HL-60 (cell line): ENCODE data around the gene BBS2.

Source experiments
- DNase-seq, 2 experiments: peaks; one replicate each; pipeline ENCODE4 v3.0.0-alpha.2; 2010 to 2020; ENCODE audit warnings: low read depth in 1 of 2, low spot score in 1 of 2
- H3K27ac ChIP-seq: fragments of 250-450 bp; sonication (Bioruptor Pico); replicated peaks from 2 replicates; pipeline ENCODE4 v1.5.1; 2020; ENCODE audit warnings: mild to moderate bottlenecking, moderate library complexity
- H3K27me3 ChIP-seq: fragments of 250-450 bp; sonication (Bioruptor Pico); 2 replicates; pipeline ENCODE4 v1.5.1; 2021; ENCODE audit warnings: mild to moderate bottlenecking, moderate library complexity; ENCODE audit not compliant: insufficient read depth, poor library complexity, severe bottlenecking
- H3K4me3 ChIP-seq: replicated peaks from 2 replicates; pipeline ENCODE4 v1.5.1; 2011; ENCODE audit warnings: mild to moderate bottlenecking, control low read depth, low read length; ENCODE audit not compliant: insufficient read depth
- GABPA ChIP-seq: IDR thresholded peaks from 2 replicates; pipeline ENCODE4 v1.6.1; 2012; ENCODE audit warnings: low read depth
- POLR2AphosphoS5 ChIP-seq: IDR thresholded peaks from 2 replicates; pipeline ENCODE4 v1.6.1; 2012; ENCODE audit warnings: low read depth
- SPI1 ChIP-seq: IDR thresholded peaks from 2 replicates; pipeline ENCODE4 v1.6.1; 2012; ENCODE audit warnings: low read depth, mild to moderate bottlenecking, borderline replicate concordance
- TF ChIP-seq, protein P1 (sequence below): IDR thresholded peaks from one replicate; pipeline ENCODE4 v1.5.1; 2011; ENCODE audit warnings: low read length, control low read depth, inconsistent platforms; ENCODE audit not compliant: insufficient read depth
- TF ChIP-seq, protein P2 (sequence below): IDR thresholded peaks from 2 replicates; pipeline ENCODE4 v1.6.1; 2012; ENCODE audit warnings: low read depth; ENCODE audit not compliant: insufficient replicate concordance

Gene BBS2

DNA sequence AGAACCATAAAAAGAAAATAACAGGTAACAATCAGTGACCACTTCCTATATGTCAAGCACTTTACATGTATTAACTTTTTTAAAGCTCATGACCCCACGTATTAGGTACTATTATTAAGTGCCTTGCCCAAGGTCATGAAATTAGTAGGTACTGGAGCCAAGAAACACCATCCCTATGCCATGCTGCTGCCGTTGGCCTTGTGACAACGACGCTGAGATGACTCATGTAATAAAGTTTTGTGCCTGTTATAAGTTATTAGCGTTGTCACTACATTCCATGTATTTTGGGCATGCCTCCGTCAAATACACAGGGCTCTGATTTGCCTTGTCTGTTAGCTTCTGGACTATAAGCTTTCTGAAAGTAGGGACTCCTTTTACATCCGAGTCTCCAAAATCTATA lies 1.4 kb downstream of the BBS2 start:
- no peak overlapping the region for H3K4me3 ChIP-seq
- TF ChIP-seq, protein P1, sequence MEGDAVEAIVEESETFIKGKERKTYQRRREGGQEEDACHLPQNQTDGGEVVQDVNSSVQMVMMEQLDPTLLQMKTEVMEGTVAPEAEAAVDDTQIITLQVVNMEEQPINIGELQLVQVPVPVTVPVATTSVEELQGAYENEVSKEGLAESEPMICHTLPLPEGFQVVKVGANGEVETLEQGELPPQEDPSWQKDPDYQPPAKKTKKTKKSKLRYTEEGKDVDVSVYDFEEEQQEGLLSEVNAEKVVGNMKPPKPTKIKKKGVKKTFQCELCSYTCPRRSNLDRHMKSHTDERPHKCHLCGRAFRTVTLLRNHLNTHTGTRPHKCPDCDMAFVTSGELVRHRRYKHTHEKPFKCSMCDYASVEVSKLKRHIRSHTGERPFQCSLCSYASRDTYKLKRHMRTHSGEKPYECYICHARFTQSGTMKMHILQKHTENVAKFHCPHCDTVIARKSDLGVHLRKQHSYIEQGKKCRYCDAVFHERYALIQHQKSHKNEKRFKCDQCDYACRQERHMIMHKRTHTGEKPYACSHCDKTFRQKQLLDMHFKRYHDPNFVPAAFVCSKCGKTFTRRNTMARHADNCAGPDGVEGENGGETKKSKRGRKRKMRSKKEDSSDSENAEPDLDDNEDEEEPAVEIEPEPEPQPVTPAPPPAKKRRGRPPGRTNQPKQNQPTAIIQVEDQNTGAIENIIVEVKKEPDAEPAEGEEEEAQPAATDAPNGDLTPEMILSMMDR, result no peak
- no peak for TF ChIP-seq POLR2AphosphoS5
- TF ChIP-seq SPI1, result no peak
- TF ChIP-seq GABPA, result no peak
- TF ChIP-seq, protein P2, sequence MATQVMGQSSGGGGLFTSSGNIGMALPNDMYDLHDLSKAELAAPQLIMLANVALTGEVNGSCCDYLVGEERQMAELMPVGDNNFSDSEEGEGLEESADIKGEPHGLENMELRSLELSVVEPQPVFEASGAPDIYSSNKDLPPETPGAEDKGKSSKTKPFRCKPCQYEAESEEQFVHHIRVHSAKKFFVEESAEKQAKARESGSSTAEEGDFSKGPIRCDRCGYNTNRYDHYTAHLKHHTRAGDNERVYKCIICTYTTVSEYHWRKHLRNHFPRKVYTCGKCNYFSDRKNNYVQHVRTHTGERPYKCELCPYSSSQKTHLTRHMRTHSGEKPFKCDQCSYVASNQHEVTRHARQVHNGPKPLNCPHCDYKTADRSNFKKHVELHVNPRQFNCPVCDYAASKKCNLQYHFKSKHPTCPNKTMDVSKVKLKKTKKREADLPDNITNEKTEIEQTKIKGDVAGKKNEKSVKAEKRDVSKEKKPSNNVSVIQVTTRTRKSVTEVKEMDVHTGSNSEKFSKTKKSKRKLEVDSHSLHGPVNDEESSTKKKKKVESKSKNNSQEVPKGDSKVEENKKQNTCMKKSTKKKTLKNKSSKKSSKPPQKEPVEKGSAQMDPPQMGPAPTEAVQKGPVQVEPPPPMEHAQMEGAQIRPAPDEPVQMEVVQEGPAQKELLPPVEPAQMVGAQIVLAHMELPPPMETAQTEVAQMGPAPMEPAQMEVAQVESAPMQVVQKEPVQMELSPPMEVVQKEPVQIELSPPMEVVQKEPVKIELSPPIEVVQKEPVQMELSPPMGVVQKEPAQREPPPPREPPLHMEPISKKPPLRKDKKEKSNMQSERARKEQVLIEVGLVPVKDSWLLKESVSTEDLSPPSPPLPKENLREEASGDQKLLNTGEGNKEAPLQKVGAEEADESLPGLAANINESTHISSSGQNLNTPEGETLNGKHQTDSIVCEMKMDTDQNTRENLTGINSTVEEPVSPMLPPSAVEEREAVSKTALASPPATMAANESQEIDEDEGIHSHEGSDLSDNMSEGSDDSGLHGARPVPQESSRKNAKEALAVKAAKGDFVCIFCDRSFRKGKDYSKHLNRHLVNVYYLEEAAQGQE, result no peak
- no peaks in the 10 kb centered on the region for H3K27me3 ChIP-seq
- H3K27ac ChIP-seq, result no peak overlapping the region
- no peak for DNase-seq

DNA sequence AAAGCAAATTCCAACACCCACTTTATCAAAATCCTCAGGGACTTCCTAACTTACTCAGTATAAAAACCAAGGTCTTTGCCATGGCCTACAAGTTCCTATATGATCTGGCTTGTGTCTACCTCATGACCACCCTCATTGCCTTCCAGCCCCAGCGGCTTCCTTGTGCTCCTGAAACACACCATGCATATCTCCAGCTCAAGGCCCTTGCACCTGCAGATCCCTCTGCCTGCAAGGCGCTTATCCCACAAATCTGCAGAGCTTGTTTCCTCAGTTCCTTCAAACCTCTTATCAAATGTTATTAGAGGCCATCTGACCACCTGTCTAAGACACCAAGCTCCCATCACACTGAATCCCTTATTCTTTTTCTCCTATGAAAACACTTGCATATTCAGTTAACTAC lies 2.6 kb downstream of the BBS2 start:
- no peaks in the 10 kb centered on the region for H3K27me3 ChIP-seq
- no peak overlapping the region for H3K27ac ChIP-seq
- TF ChIP-seq, protein P2, result no peak
- TF ChIP-seq, protein P1, result no peak
- no peak for TF ChIP-seq SPI1
- no peak for TF ChIP-seq POLR2AphosphoS5
- TF ChIP-seq GABPA, result no peak
- no peak for DNase-seq
- no peak overlapping the region for H3K4me3 ChIP-seq

DNA sequence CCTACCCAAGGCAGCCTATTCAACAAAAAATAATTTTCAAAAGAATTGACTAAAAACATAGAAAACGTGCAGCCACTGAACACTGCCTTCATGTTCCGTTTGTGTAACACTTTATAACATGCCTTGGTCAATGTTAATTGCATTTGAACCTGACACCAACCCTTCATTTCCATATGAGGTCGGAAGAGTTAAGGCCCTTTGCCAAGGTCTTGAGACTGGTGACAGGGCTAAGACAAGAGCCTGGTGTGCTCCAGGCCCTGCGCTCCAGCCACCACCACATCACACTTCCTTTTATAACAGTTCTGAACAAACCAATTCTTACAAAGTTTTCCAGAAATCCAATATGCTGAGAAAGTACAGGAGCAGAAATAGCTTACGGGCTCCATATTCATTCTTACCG lies 4.2 kb downstream of the BBS2 start:
- DNase-seq, result no peak
- no peak overlapping the region for H3K4me3 ChIP-seq
- H3K27me3 ChIP-seq, result no peaks in the 10 kb centered on the region
- H3K27ac ChIP-seq, result no peak overlapping the region
- TF ChIP-seq, protein P2, result no peak
- TF ChIP-seq GABPA, result no peak
- no peak for TF ChIP-seq POLR2AphosphoS5
- no peak for TF ChIP-seq SPI1
- TF ChIP-seq, protein P1, result no peak
